ENCODE results near the gene PRICKLE2.
"Not testable (repeated sequence)": the region's sequence is repeated elsewhere in the genome, so short reads cannot be mapped to it uniquely, and the experiment has no call there.

PRICKLE2 gene

GRCh38 chr3:64093825-64094712 lies 131.2 kb downstream of the PRICKLE2 start:
- no peak for DNase-seq

DNA sequence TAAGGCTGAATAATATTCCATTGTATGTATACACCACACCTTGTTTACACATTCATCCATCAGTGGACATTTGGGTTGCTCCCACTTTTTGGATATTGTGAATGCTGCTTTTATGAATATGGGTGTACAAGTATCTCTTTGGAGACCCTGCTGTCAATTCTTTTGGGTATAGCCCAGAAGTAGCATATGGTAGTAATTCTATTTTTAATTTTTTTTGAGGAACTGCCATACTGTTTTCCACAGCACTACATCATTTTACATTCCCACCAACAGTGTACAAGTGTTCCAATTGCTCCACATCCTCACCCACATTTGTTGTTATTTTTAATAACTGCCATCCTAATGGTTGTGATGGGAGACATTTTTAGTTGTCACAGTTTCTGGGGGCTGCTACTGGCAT lies 132.1 kb downstream of the PRICKLE2 start:
- DNase-seq, result no peak

- DNase-seq, result no peak
Measured at GRCh38 chr3:64091501-64091900, 133.8 kb downstream of the PRICKLE2 start.

DNA sequence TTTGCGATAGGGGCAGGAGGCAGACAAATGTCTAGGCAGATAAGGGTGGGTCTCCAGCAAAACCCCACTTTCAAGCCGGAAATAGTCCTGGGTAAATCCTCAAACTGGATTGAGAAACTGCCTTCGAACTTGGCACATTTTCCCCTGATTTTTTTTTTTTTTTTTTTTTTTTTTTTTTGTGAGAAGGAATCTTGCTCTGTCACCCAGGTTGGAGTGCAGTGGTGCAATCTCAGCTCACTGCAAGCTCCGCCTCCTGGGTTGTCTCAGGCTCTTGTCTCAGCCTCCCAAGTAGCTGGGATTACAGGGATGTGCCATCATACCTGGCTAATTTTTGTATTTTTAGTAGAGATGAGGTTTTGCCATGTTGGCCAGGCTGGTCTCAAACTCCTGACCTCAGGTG lies 135.9 kb downstream of the PRICKLE2 start:
- not testable (repeated sequence) for DNase-seq

DNA sequence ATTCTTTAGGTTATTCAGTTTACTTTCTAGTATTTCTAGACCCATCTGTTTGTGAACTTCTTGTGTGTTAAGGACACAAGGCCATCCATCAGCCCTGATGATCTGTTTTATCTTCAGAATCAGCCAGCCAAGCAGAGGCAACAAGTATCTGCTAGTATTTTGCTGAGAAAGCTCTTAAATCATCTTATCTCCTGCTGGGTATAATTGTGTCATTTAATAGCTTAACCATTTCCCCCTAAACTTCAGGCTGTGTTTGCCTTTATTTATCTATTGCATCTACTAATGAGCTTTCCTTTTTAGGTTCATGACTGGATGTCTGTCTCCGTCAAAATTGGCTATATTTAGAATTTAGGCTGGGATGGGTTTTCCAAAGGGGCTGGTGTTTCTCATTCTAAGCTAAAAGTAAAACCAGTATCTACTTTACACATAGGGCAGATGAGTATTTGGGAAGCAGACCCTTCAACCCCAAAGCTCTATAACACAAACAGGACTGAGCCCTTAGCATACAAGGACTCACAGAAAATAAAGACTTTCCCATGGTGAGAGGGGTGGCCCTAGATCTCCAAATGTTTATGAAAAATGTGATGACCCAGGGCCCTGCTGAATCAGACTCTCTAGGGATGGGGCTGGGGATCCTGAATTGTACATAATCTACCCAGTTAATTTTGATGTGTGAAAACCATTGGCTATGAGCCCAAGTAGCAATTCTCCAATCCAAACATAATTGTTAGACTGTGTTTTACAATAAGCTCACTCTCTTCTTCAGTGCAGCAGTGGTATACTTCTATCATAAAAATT lies 136.7 kb downstream of the PRICKLE2 start:
- no peak for DNase-seq

DNA sequence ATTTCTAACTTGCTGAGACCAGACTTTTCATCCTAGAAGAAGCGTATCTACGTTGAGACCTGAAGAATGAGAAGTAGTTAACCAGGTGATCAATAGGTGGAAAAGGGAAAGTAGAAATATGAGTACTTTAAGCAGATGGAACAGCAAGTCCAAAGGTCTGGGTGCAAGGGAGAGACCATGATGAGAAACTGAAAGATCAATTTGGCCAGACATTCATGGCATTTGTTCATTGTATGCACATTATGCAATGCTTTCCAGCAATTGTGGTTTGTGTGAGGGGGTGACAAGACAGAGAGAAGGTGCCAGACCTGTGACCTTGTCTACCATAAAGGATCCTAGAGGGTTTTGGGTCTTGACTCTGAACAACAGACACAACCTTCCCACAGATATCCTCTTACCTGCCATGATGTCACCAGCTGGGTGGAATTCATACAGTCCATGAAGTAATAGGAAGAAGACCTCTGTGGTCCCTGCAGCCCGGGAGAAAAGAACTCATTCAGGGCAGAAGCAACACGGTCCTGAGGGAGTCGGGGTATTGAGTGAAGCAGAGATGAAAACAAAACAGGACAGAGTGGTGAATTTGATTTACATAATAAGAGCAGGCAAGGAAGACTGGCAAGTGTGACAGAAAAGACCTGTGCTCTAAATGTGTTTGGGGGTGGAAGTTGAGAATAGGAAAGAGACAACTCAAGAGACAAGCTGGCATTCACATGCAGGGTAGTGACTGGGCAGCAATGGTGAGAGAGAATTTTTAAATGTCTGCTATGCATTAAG lies 138.6 kb downstream of the PRICKLE2 start:
- DNase-seq, result no peak

GRCh38 chr3:64084640-64085039 lies 140.6 kb downstream of the PRICKLE2 start:
- no peak for DNase-seq

DNA sequence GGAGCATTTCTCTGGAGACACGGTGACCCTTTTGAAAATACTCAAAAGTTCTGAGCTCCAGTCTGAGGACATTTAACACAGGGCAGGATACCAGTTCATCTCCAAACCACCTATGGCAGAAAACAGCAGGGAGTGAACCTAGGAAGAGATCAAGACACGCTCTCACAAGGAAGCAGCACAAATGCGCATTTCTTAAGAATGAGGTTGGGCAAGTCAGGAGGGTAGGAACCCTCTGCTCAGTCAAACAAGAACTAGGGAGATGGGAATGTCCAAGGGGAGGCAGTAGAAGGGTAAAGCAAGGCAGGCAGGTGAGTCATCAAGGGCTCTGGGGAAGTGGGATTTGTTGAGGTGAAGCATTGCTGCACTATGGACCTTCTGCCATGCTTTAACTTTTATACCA lies 141.7 kb downstream of the PRICKLE2 start:
- DNase-seq, result no peak

DNA sequence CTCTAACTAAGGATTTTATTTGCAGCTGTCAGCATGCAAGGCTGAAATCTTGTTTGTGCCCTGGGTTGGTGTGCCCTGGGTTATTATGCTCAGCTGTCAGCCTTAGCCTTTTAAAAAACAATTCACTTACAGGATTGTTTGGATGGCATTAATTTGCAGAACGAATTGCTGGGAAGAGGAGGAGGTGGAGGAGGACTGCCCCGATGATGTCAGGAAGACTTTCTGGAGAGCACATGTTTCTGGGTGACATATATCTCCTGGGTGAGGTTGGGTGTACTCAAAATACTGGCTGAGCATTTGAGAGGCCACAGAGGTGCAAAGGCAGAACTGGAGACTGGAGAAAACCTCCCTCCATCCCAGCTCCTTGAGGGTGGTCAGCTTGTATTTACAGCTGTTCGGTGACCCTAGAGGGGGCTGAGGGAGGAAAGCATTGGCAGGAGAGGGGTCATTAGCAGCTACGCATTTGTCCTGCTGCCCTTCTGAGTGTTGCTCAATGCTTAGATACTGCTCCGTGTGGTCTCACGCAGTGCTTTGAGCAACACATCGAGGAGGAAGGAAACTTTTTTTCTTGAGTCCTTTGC lies 142.2 kb downstream of the PRICKLE2 start:
- no peak for DNase-seq

DNA sequence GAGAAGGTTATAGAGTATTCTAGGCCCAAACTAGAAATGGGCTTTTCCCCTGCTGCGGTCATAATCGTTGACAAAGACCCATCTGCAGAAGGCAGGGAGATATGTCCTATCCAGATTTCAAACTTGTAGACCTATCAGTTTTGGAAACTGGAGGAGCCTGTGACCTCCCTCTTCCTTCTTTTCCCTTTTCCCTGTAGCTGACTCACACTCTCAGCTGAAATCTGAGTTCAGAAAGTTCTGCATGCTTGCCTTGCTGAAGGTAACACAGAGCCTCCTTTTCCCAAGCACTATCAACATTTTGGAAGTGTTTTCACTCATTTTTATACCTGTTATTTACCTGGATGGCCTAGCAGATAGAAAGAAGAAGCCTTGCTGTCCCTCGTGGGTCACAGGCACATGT lies 142.9 kb downstream of the PRICKLE2 start:
- no peak for DNase-seq

DNA sequence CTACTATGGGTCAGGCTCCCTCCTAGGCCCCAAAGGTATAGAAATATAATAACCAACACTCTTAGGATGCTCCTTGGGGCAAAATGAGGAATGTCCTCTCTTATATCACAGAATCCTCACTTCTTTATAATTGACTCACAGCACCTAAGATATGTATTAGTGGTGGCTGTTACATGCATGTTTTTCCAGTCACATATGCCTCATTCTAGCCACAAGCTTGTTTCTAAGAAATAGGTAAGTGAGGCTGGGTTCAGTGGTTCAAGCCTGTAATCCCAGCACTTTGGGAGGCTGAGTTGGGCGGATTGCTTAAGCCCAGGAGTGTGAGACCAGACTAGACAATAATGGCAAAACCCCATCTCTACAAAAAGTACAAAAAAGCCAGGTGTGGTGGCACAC lies 144.0 kb downstream of the PRICKLE2 start:
- no peak for DNase-seq

GRCh38 chr3:64080616-64081234 lies 144.5 kb downstream of the PRICKLE2 start:
- DNase-seq, result no peak

GRCh38 chr3:64079369-64080150 lies 145.7 kb downstream of the PRICKLE2 start:
- DNase-seq, result no peak

- DNase-seq, result no peak
Measured at GRCh38 chr3:64078966-64079365, 146.3 kb downstream of the PRICKLE2 start.

- no peak for DNase-seq
Measured at GRCh38 chr3:64074895-64075679, 150.2 kb downstream of the PRICKLE2 start.

GRCh38 chr3:64074060-64074459 lies 151.2 kb downstream of the PRICKLE2 start:
- no peak for DNase-seq

- no peak for DNase-seq
Measured at GRCh38 chr3:64073158-64073761, 152.0 kb downstream of the PRICKLE2 start.

DNA sequence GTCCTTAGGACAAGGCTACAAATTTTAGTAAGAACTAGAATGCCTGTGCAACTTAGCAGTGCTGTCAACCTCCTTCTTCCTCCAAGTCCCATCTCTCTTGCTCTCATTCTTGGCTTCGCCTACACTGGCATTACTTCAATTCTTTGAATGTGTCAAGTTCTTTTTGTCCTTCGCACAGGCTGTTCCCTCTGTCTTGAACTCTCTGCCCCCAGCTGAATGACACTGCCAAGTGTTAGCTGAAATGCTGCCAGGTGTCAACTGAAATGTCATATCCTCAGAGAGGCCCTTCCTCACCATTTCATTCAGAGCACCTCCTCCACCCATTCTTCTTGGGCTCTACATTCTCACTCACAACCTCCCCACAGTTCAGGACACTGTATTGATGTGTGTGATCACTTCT lies 153.1 kb downstream of the PRICKLE2 start:
- DNase-seq, result no peak

DNA sequence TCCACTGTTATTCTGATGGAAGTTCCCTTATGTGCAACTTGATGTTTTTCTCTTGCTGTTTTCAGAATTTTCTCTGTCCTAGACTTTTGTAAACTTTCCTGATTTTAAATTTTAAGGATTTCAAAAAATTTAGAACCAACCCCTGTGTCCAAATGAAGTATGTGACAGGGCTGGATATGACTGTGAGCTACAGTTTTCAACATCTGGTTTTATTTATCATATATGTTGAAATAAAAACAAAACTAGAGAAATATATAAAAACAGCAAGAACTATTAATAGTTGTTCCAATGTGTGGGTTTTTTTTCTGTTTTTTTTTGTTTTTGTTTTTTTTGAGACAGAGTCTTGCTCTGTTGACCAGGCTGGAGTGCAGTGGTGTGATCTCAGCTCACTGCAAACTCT lies 154.6 kb downstream of the PRICKLE2 start:
- DNase-seq, result no peak
